PC-9 (cell line): ENCODE measurements around the gene ATG4B. TPM values are rescaled to one million over a fixed set of nuclear protein-coding genes. Genes with fewer than 3 reads are reported as not detected.

Experiments
- BruUV-seq: library from RNA; stranded (reverse); fragments of 400-500 nt; replicated peaks from 2 replicates; lab custom pipeline; 2021; lab: Mats Ljungman, UMichigan
- CTCF ChIA-PET: fragments of 300-600 bp; sonication (Branson Sonifier 250); formaldehyde crosslinking; loops from one replicate; lab custom pipeline; 2022; ENCODE audit warnings: antibody characterized with exemption; lab: Charles Lee
- POLR2A ChIA-PET: fragments of 300-600 bp; sonication (Branson Sonifier 250); formaldehyde crosslinking; loops from one replicate; lab custom pipeline; 2022; ENCODE audit warnings: antibody characterized with exemption; ENCODE audit not compliant: unreplicated experiment; lab: Charles Lee
- DNase-seq, 2 experiments: peaks; one replicate each; pipeline versions ENCODE4 v3.0.0 to v3.0.0-alpha.2; 2015 to 2022; ENCODE audit warnings: mixed read lengths in 1 of 2
- H2AFZ ChIP-seq: fragments of 200-600 bp; sonication (generic); 2 replicates; pipeline ENCODE4 v1.8.1; 2017; ENCODE audit warnings: antibody characterized with exemption
- H3F3A ChIP-seq: fragments of 200-600 bp; sonication (generic); 2 replicates; pipeline ENCODE4 v1.8.1; 2017; ENCODE audit warnings: antibody characterized with exemption, mild to moderate bottlenecking, low read depth; ENCODE audit not compliant: insufficient read depth
- H3K27ac ChIP-seq: fragments of 200-600 bp; sonication (generic); 2 replicates; pipeline ENCODE4 v1.6.1; 2016; ENCODE audit warnings: mixed run types
- H3K27me3 ChIP-seq: fragments of 200-600 bp; sonication (generic); 2 replicates; pipeline ENCODE4 v1.6.1; 2016; ENCODE audit warnings: low read depth, mixed run types; ENCODE audit not compliant: insufficient read depth
- H3K36me3 ChIP-seq: fragments of 200-600 bp; sonication (generic); 2 replicates; pipeline ENCODE4 v1.6.1; 2016; ENCODE audit warnings: low read depth, mixed run types
- H3K4me1 ChIP-seq: fragments of 200-600 bp; sonication (generic); replicated peaks from 2 replicates; pipeline ENCODE4 v1.6.1; 2016; ENCODE audit warnings: mixed run types; ENCODE audit not compliant: insufficient read depth
- H3K4me2 ChIP-seq: fragments of 200-600 bp; sonication (generic); 2 replicates; pipeline ENCODE4 v1.6.1; 2017; ENCODE audit warnings: mixed run types
- H3K4me3 ChIP-seq: fragments of 200-600 bp; sonication (generic); 2 replicates; pipeline ENCODE4 v1.6.1; 2016; ENCODE audit warnings: mixed run types
- H3K79me2 ChIP-seq: fragments of 200-600 bp; sonication (generic); 2 replicates; pipeline ENCODE4 v1.6.1; 2017; ENCODE audit warnings: low read depth, mixed run types
- H3K9me2 ChIP-seq: fragments of 200-600 bp; sonication (generic); 2 replicates; pipeline ENCODE4 v1.8.1; 2017; ENCODE audit warnings: mild to moderate bottlenecking; ENCODE audit not compliant: insufficient read depth
- H3K9me3 ChIP-seq: fragments of 200-600 bp; sonication (generic); 2 replicates; pipeline ENCODE4 v1.8.1; 2016; ENCODE audit warnings: low read depth; ENCODE audit not compliant: insufficient read depth
- H4K20me1 ChIP-seq: fragments of 200-600 bp; sonication (generic); 2 replicates; pipeline ENCODE4 v1.8.1; 2017; ENCODE audit not compliant: insufficient read depth
- CTCF ChIP-seq: fragments of 200-600 bp; sonication (generic); conservative IDR thresholded peaks from 2 replicates; pipeline ENCODE4 v1.6.1; 2017; ENCODE audit warnings: mixed run types, antibody characterized with exemption, mild to moderate bottlenecking, moderate library complexity
- EZH2 ChIP-seq: fragments of 200-600 bp; sonication (generic); IDR thresholded peaks from 2 replicates; pipeline ENCODE4 v1.8.0; 2017; ENCODE audit warnings: antibody characterized with exemption, low read depth
- intact Hi-C: fragments of 100-400 bp; cut with micrococcal nuclease; formaldehyde crosslinking; loops from one replicate; pipeline ENCODE4 v1.10.0; 2022; ENCODE audit not compliant: unreplicated experiment
- total RNA-seq: library from RNA; stranded (reverse); gene quantifications from 2 replicates; pipeline ENCODE4 v1.2.3, GENCODE V29; 2021

Gene ATG4B
- total RNA-seq, 1 experiment from 2014 or later: 162 TPM

- H3K9me3 ChIP-seq: no peaks in the 10 kb centered on the region
- intact Hi-C loops: no loop called here
- no peak overlapping the region for H3K4me3 ChIP-seq
- H3K27me3 ChIP-seq: no peaks in the 10 kb centered on the region
- no peak overlapping the region for H2AFZ ChIP-seq
- DNase-seq: no peak
- H3K9me2 ChIP-seq: no peaks in the 10 kb centered on the region
- BruUV-seq: no TSS peak
- H3K36me3 ChIP-seq: no peaks in the 10 kb centered on the region; the same call in 1 of the 2 replicates
- CTCF ChIA-PET: interaction anchor here (0.7 kb wide), 1 partner anchor 410 kb away, joined by 4 read pairs; no protein-coding TSS in a partner anchor
- H4K20me1 ChIP-seq: 0 out of 2 replicates have a peak, but pooled peaks cover 7% of the 10 kb centered on the region
- TF ChIP-seq CTCF (no peak), EZH2 (no peak)
- POLR2A ChIA-PET: interaction anchor here (0.6 kb wide), 1 partner anchor 33 kb away, joined by 7 read pairs; no protein-coding TSS in a partner anchor
- H3K79me2 ChIP-seq: no peaks in the 10 kb centered on the region
- H3K4me2 ChIP-seq: no peak overlapping the region
- peaks cover 17% of the 10 kb centered on the region; the same call in 1 of the 2 replicates for H3F3A ChIP-seq
- H3K4me1 ChIP-seq: no peaks in the 10 kb centered on the region
- no peak overlapping the region for H3K27ac ChIP-seq
These were observed 31.3 kb downstream of the ATG4B start for GRCh38 chr2:241668839-241669238.

GRCh38 chr2:241670333-241671110 lies 33.0 kb downstream of the ATG4B start:
- no peak overlapping the region for H3K4me3 ChIP-seq
- intact Hi-C loops: no loop called here
- H3K9me2 ChIP-seq: no peaks in the 10 kb centered on the region
- CTCF ChIA-PET: interaction anchor here (0.5 kb wide), 1 partner anchor 17 kb away, joined by 11 read pairs; no protein-coding TSS in a partner anchor
- no peaks in the 10 kb centered on the region for H3K79me2 ChIP-seq
- POLR2A ChIA-PET: no interaction called here
- H4K20me1 ChIP-seq: 0 out of 2 replicates have a peak, but pooled peaks cover 7% of the 10 kb centered on the region
- no peak overlapping the region for H3K4me2 ChIP-seq
- H3K27me3 ChIP-seq: no peaks in the 10 kb centered on the region
- TF ChIP-seq EZH2: no peak
- TF ChIP-seq CTCF: no peak
- no peaks in the 10 kb centered on the region; the same call in 1 of the 2 replicates for H3K36me3 ChIP-seq
- no TSS peak for BruUV-seq
- DNase-seq: no peak
- H3K4me1 ChIP-seq: no peaks in the 10 kb centered on the region
- no peaks in the 10 kb centered on the region for H3K9me3 ChIP-seq
- H3F3A ChIP-seq: peaks cover 17% of the 10 kb centered on the region; the same call in 1 of the 2 replicates
- no peak overlapping the region for H3K27ac ChIP-seq
- H2AFZ ChIP-seq: no peak overlapping the region

- H3K4me1 ChIP-seq: no peaks in the 10 kb centered on the region
- no peaks in the 10 kb centered on the region for H3K9me3 ChIP-seq
- POLR2A ChIA-PET: no interaction called here
- no peaks in the 10 kb centered on the region for H3K27me3 ChIP-seq
- no peak for DNase-seq
- peaks cover 21% of the 10 kb centered on the region for H3F3A ChIP-seq
- peaks cover 8% of the 10 kb centered on the region; the same call in 1 of the 2 replicates for H4K20me1 ChIP-seq
- no peak overlapping the region for H3K4me2 ChIP-seq
- BruUV-seq: no TSS peak
- no peak overlapping the region for H3K27ac ChIP-seq
- no peak overlapping the region for H3K4me3 ChIP-seq
- intact Hi-C loops: no loop called here
- TF ChIP-seq EZH2 (no peak), CTCF (no peak)
- CTCF ChIA-PET: interaction anchor here (0.5 kb wide), 1 partner anchor 289 kb away, joined by 7 read pairs; no protein-coding TSS in a partner anchor
- no peaks in the 10 kb centered on the region for H3K79me2 ChIP-seq
- H3K9me2 ChIP-seq: no peaks in the 10 kb centered on the region
- H3K36me3 ChIP-seq: no peaks in the 10 kb centered on the region; the same call in 1 of the 2 replicates
- no peak overlapping the region for H2AFZ ChIP-seq
These were observed 34.2 kb downstream of the ATG4B start for GRCh38 chr2:241671457-241672240.
